ENCODE results near the gene GPHN. TPM values are rescaled to one million over a fixed set of nuclear protein-coding genes. Genes with fewer than 3 reads are reported as not detected.
A peak's percentile ranks its signal among the peaks of the same experiment; 100 is the strongest.
"Not testable (repeated sequence)": the region's sequence is repeated elsewhere in the genome, so short reads cannot be mapped to it uniquely, and the experiment has no call there.

The GPHN gene
- polyA plus RNA-seq, 6 donors from 2014 or later: 0.10 to 9.7 (median 4.1) TPM

DNA sequence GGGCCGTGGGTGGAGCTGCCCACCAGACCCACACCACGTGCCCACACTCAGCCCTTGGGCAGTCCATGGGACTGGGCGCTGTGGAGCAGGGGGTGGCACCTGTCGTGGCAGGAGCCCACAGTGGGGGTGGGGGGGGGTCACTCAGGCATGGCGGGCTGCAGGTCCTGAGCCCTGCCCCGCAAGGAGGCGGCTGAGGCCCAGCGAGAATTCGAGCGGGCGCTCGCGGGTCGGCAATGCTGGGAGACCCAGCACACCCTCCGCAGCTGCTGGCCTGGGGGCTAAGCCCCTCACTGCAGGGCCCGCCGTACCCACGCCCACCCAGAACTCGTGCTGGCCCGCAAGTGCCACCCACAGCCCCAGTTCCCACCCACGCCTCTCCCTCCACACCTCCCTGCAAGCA is 548.7 kb downstream of the GPHN start:
- Mint-ChIP-seq H3K9me3 (peaks cover 3 to 42% (median 15%) of the 10 kb centered on the region in 7 donors), H3K36me3 (peaks cover 11 to 13% of the 10 kb centered on the region in 2 donors), H3K27ac (no peak overlapping the region), H3K4me3 (no peak overlapping the region), H3K4me1 (peaks cover 0 to 3% (median 0%) of the 10 kb centered on the region in 3 donors), H3K27me3 (no peaks in the 10 kb centered on the region)
- DNase-seq (no peak), ATAC-seq (ENCODE audit: low read depth in 2 of 2) (no peak)

DNA sequence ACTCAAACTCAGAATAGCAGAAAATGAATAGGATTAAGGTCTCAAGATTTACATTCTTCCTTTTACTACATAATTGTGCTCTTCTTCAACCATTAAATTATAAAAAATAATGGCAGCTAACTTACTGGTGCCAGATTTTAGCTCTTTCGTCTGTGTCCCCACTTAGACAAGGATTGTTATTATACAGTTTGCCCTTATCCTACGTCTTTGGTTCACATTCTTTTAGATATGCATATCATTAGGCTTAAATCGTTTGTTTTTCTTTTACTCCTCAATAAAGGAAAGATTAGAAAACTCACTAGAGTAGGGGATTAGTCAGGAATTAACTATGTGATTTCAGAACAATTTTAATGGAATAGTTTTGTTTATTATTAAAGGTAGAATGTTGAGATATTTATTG is 551.6 kb downstream of the GPHN start:
- H3K27ac Mint-ChIP-seq: no peak overlapping the region
- ATAC-seq (ENCODE audit: low read depth in 2 of 2) (no peak), DNase-seq (no peak)
- peaks cover 0 to 18% (median 6%) of the 10 kb centered on the region in 7 donors for H3K9me3 Mint-ChIP-seq
- H3K36me3 Mint-ChIP-seq: peaks cover under 1 to 9% of the 10 kb centered on the region in 2 donors
- peaks cover 0 to 3% (median 0%) of the 10 kb centered on the region in 3 donors for H3K4me1 Mint-ChIP-seq
- no peaks in the 10 kb centered on the region for H3K27me3 Mint-ChIP-seq
- no peak overlapping the region for H3K4me3 Mint-ChIP-seq

DNA sequence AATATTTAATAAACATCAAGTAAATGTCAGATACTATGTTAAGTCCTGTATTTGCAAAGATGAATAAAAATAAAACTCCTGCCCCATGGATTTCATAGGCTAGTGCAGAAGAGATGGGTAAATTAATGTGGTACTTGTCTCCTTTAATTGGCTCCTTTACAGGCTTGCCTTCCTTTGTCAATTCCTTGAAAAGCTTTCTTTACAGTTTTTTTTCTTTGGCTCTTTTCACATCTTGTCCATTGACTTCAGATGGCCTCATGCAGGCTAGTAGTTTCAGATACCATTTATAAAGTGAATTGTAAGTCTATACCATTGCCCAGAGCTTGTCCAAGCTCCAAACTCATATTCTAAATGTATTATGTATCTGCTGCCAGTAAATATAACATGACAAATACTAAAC is 552.6 kb downstream of the GPHN start:
- Mint-ChIP-seq H3K4me1 (peaks cover 0 to 3% (median 0%) of the 10 kb centered on the region in 3 donors), H3K4me3 (no peak overlapping the region), H3K9me3 (peaks cover 0 to 18% (median 6%) of the 10 kb centered on the region in 7 donors), H3K36me3 (peaks cover 7 to 9% of the 10 kb centered on the region in 2 donors), H3K27ac (no peak overlapping the region), H3K27me3 (no peaks in the 10 kb centered on the region)
- DNase-seq: no peak
- no peak for ATAC-seq (ENCODE audit: low read depth in 2 of 2)

DNA sequence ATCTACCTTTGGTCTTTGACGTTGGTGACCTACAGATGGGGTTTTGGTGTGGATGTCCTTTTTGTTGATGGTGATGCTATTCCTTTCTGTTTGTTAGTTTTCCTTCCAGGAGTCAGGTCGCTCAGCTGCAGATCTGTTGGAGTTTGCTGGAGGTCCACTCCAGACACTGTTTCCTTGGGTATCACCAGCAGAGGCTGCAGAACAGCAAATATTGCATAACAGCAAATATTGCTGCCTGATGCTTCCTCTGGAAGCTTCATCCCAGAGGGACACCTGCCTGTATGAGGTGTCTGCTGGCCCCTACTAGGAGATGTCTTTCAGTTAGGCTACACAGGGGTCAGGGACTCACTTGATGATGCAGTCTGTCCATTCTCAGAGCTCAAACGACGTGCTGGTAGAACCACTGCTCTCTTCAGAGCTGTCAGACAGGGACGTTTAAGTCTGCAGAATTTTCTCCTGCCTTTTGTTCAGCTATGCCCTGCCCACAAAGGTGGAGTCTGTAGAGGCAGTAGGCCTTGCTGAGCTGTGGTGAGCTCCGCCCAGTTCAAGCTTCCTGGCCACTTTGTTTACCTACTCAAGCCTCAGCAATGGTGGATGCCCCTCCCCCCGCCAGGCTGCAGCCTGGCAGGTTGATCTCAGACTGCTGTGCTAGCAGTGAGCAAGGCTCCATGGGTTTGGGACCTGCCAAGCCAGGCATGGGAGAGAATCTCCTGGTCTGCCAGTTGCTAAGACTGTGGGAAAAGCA is 559.3 kb downstream of the GPHN start:
- H3K4me1 Mint-ChIP-seq; H3K27me3 Mint-ChIP-seq; H3K4me3 Mint-ChIP-seq; DNase-seq; H3K27ac Mint-ChIP-seq; ATAC-seq (ENCODE audit: low read depth in 2 of 2): not testable (repeated sequence)
- Mint-ChIP-seq H3K9me3 (peaks cover 0 to 12% (median 2%) of the 10 kb centered on the region in 7 donors), H3K36me3 (peaks cover 0 to 15% of the 10 kb centered on the region in 2 donors)

DNA sequence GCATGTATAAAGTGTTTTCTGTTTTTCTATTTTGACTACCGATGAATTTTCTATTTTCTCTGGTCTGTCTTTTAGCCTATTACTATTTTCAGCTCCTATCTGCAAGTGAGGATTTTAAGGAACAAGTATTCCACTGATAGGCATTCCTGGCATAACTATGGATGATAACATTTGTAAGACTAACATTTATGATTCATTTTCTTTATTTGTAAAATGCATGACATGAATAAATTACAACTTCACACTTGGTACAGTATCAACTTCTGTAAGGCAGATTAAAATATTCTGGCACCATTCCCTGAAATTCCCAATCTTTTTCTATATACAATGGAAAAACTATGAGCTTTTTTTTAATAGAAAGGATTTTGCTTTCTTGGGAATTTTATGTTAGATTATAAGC is 560.3 kb downstream of the GPHN start:
- no peak for DNase-seq
- Mint-ChIP-seq H3K27ac (no peak overlapping the region), H3K9me3 (peaks cover 0 to 10% (median 2%) of the 10 kb centered on the region in 7 donors), H3K36me3 (peaks cover 0 to 15% of the 10 kb centered on the region in 2 donors), H3K4me3 (no peak overlapping the region), H3K27me3 (no peaks in the 10 kb centered on the region), H3K4me1 (peaks cover 0 to 5% (median 0%) of the 10 kb centered on the region in 3 donors)
- ATAC-seq (ENCODE audit: low read depth in 2 of 2): no peak

DNA sequence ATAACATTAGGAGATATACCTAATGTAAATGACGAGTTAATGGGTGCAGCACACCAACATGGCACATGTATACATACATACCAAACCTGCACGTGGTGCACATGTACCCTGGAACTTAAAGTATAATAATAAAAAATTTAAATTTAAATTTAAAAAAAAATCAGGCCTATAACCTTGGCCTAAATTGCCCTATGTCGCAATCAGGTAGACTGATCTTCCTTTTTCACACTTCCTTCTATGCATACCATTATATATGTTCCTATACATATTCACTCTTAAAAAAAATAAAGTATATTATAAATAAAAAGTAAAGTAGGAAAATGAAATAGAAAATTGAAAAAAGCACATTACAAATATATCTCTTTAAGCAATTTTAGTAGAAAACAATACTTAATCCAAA is 563.6 kb downstream of the GPHN start:
- no peak overlapping the region for H3K4me3 Mint-ChIP-seq
- ATAC-seq (ENCODE audit: low read depth in 2 of 2) (no peak), DNase-seq (no peak)
- no peaks in the 10 kb centered on the region for H3K27me3 Mint-ChIP-seq
- H3K4me1 Mint-ChIP-seq: peaks cover 0 to 5% (median 0%) of the 10 kb centered on the region in 3 donors
- peaks cover 0 to 4% (median 1%) of the 10 kb centered on the region in 7 donors for H3K9me3 Mint-ChIP-seq
- H3K36me3 Mint-ChIP-seq: peaks cover 0 to 8% of the 10 kb centered on the region in 2 donors
- H3K27ac Mint-ChIP-seq: no peak overlapping the region

DNA sequence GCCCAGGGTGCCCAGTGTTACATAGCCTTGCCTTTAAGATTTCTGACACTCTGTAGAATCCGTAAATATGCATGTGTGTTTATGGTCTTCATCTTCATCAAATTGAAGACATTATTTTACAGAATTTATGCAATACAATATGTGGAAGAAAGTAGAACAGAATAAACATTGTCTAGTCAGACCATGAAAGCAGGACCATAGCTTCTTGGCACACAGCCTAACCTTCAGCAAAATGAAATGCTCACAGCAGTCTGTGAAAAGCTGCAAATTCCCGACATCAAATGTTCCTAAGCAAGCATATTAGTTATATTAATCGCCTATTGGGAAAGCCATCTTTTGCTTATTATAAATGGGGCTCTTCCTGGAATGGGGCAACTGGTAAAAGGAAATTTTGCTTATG is 570.0 kb downstream of the GPHN start:
- peaks cover 3 to 15% (median 6%) of the 10 kb centered on the region in 7 donors for H3K9me3 Mint-ChIP-seq
- H3K4me3 Mint-ChIP-seq: no peak overlapping the region
- peaks cover 0 to 5% (median 0%) of the 10 kb centered on the region in 3 donors for H3K4me1 Mint-ChIP-seq
- no peak for DNase-seq
- H3K27me3 Mint-ChIP-seq: no peaks in the 10 kb centered on the region
- ATAC-seq (ENCODE audit: low read depth in 2 of 2): no peak
- H3K36me3 Mint-ChIP-seq: peaks cover 0 to 8% of the 10 kb centered on the region in 2 donors
- H3K27ac Mint-ChIP-seq: no peak overlapping the region

DNA sequence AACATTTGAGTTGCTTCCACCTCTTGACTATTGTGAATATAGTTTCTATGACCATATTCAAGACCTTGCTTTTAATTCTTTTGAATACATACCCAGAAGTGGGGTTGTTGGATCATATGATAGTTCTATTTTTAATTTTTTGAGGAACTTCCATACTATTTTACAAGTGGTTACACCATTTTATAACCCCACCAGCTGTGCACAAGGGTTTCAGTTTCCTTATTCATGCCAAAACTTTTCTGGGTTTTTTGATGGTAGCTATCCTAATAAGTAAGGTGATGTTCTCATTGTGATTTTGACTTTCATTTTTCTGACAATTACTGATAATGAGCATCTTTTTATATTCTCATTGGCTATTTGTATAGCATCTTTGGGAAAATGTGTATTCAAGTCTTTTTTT is 571.9 kb downstream of the GPHN start:
- Mint-ChIP-seq H3K9me3 (peaks cover 6 to 15% (median 11%) of the 10 kb centered on the region in 7 donors), H3K36me3 (peaks cover 4 to 15% of the 10 kb centered on the region in 2 donors), H3K4me1 (peaks cover 0 to 5% (median 0%) of the 10 kb centered on the region in 3 donors), H3K27me3 (no peaks in the 10 kb centered on the region), H3K27ac (peak overlapping the region in 3 of 6 donors; percentile 3 to 14 (median 8)), H3K4me3 (no peak overlapping the region)
- no peak for DNase-seq
- ATAC-seq (ENCODE audit: low read depth in 2 of 2): no peak

DNA sequence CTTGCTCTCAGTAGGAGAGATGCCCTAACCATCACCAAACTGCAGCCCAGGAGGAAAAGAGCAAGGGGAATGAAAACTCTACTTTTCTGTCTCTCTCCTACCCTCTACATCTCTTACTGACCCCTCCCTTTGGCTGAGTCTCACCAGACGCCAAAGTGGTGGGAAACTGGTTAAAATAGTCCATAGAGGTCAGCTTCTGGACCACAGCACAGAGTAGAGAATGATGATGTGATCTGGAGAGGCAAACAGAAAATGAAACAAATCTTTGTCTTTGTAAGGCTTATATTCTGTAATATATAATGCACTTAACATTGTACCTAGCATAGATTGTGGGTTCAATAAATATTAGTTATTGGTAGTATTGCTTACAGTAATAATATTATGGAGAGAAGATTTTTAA is 600.3 kb downstream of the GPHN start:
- peaks cover 14 to 22% of the 10 kb centered on the region in 2 donors for H3K36me3 Mint-ChIP-seq
- no peak for DNase-seq
- no peaks in the 10 kb centered on the region for H3K27me3 Mint-ChIP-seq
- peak overlapping the region in 1 of 6 donors; percentile 26 for H3K27ac Mint-ChIP-seq
- no peaks in the 10 kb centered on the region for H3K4me1 Mint-ChIP-seq
- no peak for ATAC-seq (ENCODE audit: low read depth in 2 of 2)
- no peak overlapping the region for H3K4me3 Mint-ChIP-seq
- peaks cover 14 to 37% (median 25%) of the 10 kb centered on the region in 7 donors for H3K9me3 Mint-ChIP-seq

DNA sequence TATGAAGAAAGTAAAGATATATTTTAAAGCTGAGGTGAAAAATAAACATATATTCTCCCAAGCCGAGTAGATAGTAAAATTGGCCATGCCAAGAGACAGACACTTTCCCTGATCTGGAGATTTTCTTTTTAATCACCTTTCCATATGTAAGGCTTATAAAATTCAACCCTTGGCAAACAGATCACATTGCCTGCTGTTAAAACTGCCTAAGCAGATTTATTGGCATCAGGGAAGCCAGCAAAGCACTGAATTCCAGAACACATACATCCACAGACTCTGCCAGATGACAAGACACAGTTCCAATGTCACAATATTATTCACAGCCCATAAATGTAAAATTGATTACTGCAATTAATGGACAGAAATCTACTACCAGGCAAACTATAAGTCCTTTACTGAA is 603.1 kb downstream of the GPHN start:
- H3K4me1 Mint-ChIP-seq: no peaks in the 10 kb centered on the region
- no peak overlapping the region for H3K4me3 Mint-ChIP-seq
- DNase-seq (no peak), ATAC-seq (ENCODE audit: low read depth in 2 of 2) (no peak)
- peaks cover 7 to 8% of the 10 kb centered on the region in 2 donors for H3K36me3 Mint-ChIP-seq
- peaks cover 5 to 10% (median 8%) of the 10 kb centered on the region in 7 donors for H3K9me3 Mint-ChIP-seq
- no peaks in the 10 kb centered on the region for H3K27me3 Mint-ChIP-seq
- no peak overlapping the region for H3K27ac Mint-ChIP-seq

DNA sequence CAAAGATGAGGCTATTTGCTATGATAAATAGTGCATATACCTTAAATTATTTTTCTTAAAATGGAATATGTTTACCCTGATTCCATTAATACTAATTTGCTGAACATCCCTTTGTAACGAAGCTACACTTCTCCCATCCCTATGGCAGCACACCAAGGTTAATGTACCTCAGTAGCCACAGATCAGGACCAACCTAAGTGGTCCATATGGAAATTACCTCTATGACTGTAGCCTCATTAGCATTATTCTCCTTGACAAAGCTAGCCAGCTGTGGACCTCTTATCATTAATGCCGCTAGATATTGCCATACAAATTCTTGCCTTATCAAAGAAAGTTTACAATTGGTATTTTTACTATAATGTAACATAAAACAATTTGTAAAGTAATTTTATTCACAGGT is 604.4 kb downstream of the GPHN start:
- H3K9me3 Mint-ChIP-seq: no peaks in the 10 kb centered on the region

DNA sequence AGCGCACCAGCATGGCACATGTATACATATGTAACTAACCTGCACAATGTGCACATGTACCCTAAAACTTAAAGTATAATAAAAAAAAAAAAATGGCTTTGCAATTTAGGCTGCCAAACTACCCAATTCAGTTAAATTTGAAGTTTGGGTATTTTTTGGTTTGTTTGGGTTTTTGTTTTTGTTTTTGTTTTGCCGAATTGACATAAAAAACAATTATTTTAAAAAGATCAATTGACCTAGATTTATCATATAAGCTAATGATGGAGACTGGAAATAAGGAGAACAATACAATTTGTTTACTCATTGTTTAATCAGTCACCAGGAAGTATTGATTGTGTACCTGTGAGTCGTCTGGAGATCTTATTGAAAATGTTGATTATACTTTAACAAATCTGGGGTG is 619.2 kb downstream of the GPHN start:
- H3K9me3 Mint-ChIP-seq: peaks cover 0 to 5% (median 2%) of the 10 kb centered on the region in 7 donors
- H3K27ac Mint-ChIP-seq: no peak overlapping the region
- no peaks in the 10 kb centered on the region for H3K27me3 Mint-ChIP-seq

More for the DNA sequence above, 604.4 kb downstream of the GPHN start:
- no peak for DNase-seq
- no peak overlapping the region for H3K27ac Mint-ChIP-seq
- H3K4me1 Mint-ChIP-seq: no peaks in the 10 kb centered on the region
- H3K4me3 Mint-ChIP-seq: no peak overlapping the region
- H3K27me3 Mint-ChIP-seq: no peaks in the 10 kb centered on the region
- ATAC-seq (ENCODE audit: low read depth in 2 of 2): no peak
- no peaks in the 10 kb centered on the region for H3K36me3 Mint-ChIP-seq

DNA sequence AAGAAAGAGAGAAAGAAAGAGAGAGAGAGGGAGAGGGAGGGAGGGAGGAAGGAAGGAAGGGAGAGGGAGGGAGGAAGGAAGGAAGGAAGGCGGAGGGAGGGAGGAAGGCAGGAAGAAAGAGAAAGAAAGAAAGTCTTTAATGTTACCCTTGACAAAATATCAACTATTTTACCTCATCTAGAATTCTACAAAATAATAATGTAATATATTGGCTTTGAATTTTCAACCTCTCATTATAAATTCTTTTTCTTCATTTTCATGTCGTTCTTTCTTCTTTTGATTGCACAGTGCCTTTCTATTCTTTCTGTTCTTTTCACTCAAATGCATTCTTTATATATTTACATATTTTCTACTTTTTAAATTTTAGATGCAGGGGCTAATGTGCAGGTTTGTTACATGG is 621.8 kb downstream of the GPHN start:
- peaks cover 0 to 5% (median 2%) of the 10 kb centered on the region in 7 donors for H3K9me3 Mint-ChIP-seq
- H3K27ac Mint-ChIP-seq: no peak overlapping the region
- ATAC-seq (ENCODE audit: low read depth in 2 of 2) (no peak), DNase-seq (no peak)
- no peaks in the 10 kb centered on the region for H3K4me1 Mint-ChIP-seq
- peaks cover 0 to 8% of the 10 kb centered on the region in 2 donors for H3K36me3 Mint-ChIP-seq
- H3K4me3 Mint-ChIP-seq: no peak overlapping the region
- no peaks in the 10 kb centered on the region for H3K27me3 Mint-ChIP-seq

More for the DNA sequence above, 619.2 kb downstream of the GPHN start:
- Mint-ChIP-seq H3K4me3 (no peak overlapping the region), H3K4me1 (no peaks in the 10 kb centered on the region), H3K36me3 (peaks cover 0 to 15% of the 10 kb centered on the region in 2 donors)
- no peak for ATAC-seq (ENCODE audit: low read depth in 2 of 2)
- DNase-seq: no peak

DNA sequence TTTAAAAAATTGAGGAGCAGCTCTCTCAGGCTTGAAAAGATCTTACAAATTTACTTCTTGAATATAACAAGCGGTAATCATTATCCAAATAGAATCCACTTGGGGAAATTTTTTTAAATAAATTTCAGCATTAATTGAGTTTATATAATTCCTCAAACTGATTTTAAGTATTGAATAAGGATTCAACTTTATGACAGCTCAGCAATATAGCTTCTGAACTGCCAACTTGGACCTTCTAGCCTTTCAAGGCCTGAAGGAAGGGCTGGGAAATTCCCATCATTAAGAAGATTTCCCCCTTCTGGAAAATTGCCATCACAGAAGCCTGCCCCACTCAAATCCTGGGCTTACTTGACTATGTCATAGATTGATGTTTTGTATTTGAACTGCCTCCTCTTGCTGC is 623.7 kb downstream of the GPHN start:
- H3K4me3 Mint-ChIP-seq: no peak overlapping the region
- no peak overlapping the region for H3K27ac Mint-ChIP-seq
- H3K4me1 Mint-ChIP-seq: no peaks in the 10 kb centered on the region
- DNase-seq (no peak), ATAC-seq (ENCODE audit: low read depth in 2 of 2) (no peak)
- H3K9me3 Mint-ChIP-seq: no peaks in the 10 kb centered on the region
- peaks cover 0 to 8% of the 10 kb centered on the region in 2 donors for H3K36me3 Mint-ChIP-seq
- H3K27me3 Mint-ChIP-seq: no peaks in the 10 kb centered on the region
